ENCODE data around the gene ZNF710.

GRCh38 chr15:90029024-90029423, 27.9 kb downstream of the ZNF710 start:
- TF ChIP-seq FOXM1 (IDR thresholded peaks at IDR 0.05; ENCODE audit: borderline replicate concordance, low read depth) (no peak), REST (IDR thresholded peaks at IDR 0.05; ENCODE audit: low read depth) (no peak), CREB1 (IDR thresholded peaks at IDR 0.05; ENCODE audit: low read depth) (no peak), YY1 (IDR thresholded peaks at IDR 0.05; ENCODE audit: low read depth) (no peak), TEAD4 (IDR thresholded peaks at IDR 0.05) (no peak)
